VCaP (cell line): ENCODE results near the gene CKLF.

Experiments
- H3K27ac ChIP-seq: fragments of 450-650 bp; 2 replicates; pipeline ENCODE4 v1.5.1; 2017
- CTCF ChIP-seq: fragments of 450-650 bp; conservative IDR thresholded peaks from 2 replicates; pipeline ENCODE4 v1.5.1; 2017; ENCODE audit warnings: mild to moderate bottlenecking, moderate library complexity

The CKLF gene

GRCh38 chr16:66528294-66528693, 24.1 kb upstream of the CKLF start:
- no peak for TF ChIP-seq CTCF
- H3K27ac ChIP-seq: no peak overlapping the region

GRCh38 chr16:66529475-66529874, 22.9 kb upstream of the CKLF start:
- H3K27ac ChIP-seq: no peak overlapping the region
- no peak for TF ChIP-seq CTCF

- TF ChIP-seq CTCF: no peak
- no peak overlapping the region for H3K27ac ChIP-seq
These were observed 18.0 kb upstream of the CKLF start for GRCh38 chr16:66534376-66534799.

GRCh38 chr16:66536525-66536924, 15.9 kb upstream of the CKLF start:
- H3K27ac ChIP-seq: no peak overlapping the region
- TF ChIP-seq CTCF: no peak

- no peak for TF ChIP-seq CTCF
These were observed 15.1 kb upstream of the CKLF start for GRCh38 chr16:66537236-66537635.

GRCh38 chr16:66538910-66539309, 13.5 kb upstream of the CKLF start:
- TF ChIP-seq CTCF: no peak
- no peak overlapping the region for H3K27ac ChIP-seq

More at GRCh38 chr16:66537236-66537635, 15.1 kb upstream of the CKLF start:
- no peak overlapping the region for H3K27ac ChIP-seq

- TF ChIP-seq CTCF: no peak
- H3K27ac ChIP-seq: no peak overlapping the region
These were observed 12.5 kb upstream of the CKLF start for GRCh38 chr16:66539623-66540469.
